SKM-1 (cell line): ENCODE measurements around the gene RAD51B.

ENCODE experiments used
- DNase-seq: peaks from one replicate; lab custom pipeline; 2025; ENCODE audit not compliant: unreplicated experiment; lab: John Stamatoyannopoulos, UW

The RAD51B gene

DNA sequence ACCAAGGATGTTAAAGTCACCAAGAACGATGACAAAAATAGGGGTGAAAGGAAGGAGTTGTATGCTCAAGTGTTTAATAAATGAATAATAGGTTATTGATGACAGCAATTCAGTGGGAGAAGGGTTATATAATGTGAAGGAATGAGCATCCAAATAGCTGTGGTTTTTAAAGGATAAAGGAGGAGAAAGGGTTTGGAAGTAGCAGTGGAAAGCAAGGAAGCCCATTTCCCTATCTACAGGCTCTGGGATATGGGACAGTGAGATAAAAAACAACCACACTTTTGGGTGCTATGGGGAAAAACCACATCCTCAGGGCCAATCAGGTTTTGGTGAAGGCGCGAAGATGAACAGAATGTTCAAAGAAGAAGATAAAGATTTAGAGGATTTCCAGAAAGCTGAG lies 714.7 kb downstream of the RAD51B start:
- DNase-seq = no peak

DNA sequence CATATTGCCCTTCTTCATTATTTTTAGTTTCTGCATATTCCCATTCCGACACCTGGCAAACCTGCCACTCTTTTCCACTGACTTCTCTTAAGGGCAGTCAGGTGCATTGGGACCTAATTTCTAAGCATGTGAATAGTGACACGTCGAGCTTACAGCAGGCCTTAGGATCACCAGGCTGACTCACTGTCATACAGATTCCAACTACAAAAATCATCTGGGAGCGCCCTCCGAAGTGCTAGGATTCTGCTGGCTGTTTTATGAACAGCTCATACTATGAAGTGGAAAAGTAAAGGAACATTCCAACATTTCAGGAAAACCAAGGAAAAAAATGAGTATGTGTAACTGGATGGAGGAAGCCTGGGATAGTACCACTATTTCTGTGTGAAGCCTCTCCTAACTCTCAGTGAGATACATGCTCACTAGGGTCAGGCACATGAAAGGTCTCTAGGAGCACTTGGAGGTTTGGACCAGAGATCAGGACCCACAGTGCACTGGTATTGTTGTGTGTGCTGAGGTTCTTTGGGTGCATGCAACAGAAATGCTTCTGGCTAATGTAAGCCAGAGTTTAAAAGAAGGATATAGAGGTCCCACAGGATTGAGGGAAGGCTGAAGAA lies 715.9 kb downstream of the RAD51B start:
- no peak for DNase-seq

DNA sequence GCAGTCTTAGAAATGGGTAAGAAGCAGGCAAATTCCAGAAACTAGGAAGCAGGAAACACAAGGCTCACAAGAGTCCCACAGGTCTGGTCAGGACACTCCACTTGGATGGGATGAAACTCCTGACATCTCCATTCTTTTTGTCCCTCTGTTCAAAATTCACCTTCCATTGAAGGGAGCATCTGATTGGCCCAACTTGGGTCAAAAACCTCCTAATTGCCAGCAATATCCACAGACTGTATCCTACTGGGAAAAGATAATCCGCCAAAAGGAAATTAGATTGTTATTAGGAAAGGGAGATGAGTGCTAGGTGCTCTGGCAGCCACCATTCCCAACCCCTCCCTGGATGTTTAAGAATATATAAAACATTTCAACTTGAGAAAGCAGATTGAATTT lies 716.4 kb downstream of the RAD51B start:
- no peak for DNase-seq

DNA sequence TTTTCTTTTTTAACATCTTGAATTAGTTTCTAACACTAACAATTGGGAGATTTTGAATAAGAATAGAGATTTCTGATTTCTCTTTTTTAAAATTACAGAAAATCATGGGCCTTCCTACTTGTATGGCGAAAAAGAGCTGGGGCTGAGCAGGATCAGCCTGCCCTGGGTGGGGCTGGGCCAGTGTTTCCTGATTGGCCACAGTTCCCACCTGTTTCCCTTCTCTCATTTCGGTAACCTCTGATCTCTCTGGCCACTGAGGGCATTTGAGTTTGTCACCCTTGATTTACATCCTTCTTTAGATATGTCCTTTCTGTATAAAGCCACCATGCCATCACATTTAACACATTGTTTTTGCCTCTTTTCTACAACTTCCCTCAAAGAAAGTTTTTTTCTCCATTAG lies 719.1 kb downstream of the RAD51B start:
- no peak for DNase-seq

DNA sequence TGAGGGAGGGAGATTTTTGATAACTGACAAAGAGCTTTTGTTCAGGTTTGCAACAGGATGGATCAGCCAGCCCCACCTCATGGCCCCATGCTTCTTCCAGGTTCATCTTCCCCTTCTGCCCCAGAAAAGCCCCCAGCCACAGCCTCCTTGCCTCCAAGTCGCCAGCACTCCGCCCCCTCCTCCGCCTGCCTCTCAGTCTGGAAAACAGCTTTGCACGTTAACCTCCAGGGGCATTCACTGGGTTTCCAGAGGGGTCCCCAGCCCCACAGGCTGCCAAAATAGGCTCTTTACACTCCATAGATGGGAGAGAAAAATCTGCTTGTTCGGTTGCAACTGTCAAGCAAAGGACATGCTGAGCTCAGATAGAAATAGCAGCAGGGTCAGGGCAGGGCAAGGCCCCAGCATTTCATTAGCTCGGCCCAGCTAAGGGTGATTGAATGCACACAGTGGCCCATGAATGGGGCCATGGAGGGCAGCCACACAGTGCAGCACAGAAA lies 719.7 kb downstream of the RAD51B start:
- no peak for DNase-seq

DNA sequence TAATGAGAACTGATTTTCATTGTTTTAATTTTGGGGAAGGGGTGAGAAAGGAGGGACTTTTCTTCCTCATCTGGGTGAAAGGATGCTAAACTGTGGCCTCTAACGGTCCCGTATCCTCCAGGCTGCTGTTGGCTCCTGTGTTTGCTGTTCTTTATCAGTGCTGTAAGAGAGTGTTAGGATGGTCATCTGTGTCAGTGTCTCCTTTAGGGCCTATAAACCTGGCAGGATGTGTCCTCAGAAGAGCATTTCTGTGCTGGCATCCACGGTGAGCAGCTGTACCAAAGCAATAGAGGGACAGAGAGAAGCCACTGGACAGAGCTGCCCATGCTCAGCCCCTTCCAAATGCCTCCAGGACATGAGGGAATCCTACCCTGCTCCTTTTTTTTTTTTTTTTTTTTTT lies 720.2 kb downstream of the RAD51B start:
- no peak for DNase-seq

DNA sequence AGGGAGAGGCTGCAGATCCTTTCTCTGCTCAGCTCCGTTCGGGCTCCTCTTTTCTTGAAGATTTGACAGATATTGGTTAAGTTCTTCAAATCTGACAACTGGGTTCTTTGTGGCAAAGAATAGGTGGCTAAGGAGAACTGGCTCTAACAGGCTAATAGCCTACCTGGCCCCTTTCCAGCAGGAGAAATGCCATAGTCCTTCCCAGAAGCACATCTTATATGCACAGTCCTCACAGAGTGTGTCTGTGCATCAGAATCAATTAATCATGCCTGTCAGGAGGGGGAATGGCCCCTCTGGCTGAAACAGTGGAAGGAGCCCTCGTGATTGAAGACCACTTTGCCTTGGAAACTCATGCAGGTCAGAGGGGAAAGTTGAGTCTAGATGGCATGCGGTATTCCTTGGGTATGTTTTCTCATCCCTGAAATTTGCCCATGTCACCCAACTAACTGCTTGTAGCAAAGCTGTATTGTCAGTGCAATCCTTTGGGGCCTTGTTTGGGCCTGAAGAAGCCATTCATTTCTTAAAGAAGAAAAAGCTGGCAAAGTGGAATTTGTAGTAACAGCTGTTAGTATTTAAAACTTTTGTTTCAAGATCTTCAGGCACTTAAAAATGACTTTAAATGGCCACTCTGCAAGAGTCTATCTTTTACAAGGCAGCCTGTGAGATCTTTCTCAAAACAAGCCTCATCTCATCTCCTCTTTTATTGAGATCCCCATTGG lies 721.8 kb downstream of the RAD51B start:
- no peak for DNase-seq

DNA sequence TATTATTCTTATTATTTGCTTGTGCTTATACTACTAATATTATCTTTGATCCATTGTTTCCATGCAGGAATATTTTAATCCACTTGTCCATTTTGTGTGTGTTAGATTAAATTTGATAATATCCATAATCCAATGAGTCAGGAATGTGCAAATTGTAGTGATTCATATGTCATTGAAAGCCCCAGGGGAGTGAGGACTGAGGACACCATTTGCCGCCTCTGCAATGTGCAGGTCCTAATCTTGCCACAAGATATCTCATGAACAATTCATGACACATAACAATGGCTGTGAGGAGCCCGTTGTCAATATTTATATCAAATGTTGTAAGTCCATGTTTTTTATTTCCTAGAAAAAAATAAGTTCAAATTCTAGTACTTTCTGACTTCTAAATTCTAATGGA lies 722.8 kb downstream of the RAD51B start:
- DNase-seq = no peak

DNA sequence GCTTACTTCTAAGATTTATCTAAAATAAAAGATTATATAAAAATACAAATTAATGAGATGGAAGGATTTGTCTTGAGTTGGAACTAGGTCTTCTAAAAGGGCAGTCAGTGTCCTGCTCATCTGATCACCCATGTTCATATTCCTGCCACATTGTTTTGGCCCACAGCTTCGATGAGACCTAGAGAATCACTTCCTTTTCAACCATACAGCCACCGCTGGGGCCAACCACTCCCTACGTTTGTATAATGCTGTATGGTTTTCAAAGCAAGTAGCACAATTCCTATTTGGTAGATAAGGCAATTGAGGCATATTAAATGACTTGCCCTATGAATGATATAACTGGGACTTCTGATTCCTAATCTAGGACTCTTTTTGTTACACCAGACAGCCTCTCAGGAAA lies 723.9 kb downstream of the RAD51B start:
- no peak for DNase-seq

DNA sequence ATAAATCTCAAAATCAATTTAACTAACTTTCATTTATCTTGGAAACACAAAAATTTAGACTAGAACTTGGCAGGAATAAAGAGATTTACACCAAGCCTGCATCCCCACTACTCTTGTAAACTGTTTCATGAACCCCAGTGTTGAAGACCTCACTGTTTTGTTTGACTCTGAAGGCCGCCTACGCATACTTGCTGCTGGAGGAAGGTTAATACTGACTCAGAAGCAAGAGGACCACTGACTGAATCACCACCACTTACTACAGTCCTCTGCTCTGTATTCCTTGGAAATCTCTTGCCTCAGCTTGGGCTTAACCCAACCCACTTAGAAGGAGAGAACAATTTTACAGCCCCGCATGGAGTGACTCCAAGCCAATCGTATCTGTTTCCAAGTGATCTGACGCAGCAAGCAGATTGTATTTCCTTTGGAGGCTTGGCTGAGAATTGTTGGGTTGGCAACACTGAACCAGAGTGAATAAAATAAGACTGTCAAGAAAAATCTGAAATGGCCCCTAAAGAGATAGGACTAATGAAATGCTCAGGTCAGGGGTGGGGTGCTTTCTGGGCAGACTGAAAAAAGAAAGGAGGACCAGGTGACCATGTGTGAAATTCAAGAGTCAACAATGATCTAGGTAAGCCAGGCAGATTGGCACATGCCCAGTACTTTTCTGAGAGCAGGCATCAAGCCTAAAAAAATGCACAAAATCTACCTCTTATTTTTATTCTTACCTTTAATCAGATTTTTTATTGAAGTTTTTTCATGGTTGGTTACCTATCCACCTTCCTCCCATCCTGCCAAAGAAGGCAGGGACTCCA lies 724.7 kb downstream of the RAD51B start:
- DNase-seq = no peak

DNA sequence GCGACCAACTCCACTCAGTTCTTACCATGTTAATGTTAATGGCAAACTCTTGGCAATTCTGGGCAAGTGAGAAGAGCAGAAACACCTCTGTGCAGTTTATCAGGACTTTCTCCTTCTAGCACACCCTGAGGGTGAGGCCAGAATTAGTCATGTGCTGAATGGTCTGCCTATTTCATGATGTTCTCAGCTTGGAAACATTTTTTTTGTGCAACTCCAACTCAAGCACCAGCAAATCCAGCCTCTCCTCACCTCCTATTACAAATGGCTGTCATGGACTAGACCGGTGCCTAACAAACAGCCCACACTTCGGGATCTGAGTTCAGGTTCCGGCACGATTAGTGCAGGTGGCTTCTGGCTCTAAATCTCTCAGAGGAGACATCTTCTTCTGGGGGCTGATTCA lies 727.3 kb downstream of the RAD51B start:
- no peak for DNase-seq

DNA sequence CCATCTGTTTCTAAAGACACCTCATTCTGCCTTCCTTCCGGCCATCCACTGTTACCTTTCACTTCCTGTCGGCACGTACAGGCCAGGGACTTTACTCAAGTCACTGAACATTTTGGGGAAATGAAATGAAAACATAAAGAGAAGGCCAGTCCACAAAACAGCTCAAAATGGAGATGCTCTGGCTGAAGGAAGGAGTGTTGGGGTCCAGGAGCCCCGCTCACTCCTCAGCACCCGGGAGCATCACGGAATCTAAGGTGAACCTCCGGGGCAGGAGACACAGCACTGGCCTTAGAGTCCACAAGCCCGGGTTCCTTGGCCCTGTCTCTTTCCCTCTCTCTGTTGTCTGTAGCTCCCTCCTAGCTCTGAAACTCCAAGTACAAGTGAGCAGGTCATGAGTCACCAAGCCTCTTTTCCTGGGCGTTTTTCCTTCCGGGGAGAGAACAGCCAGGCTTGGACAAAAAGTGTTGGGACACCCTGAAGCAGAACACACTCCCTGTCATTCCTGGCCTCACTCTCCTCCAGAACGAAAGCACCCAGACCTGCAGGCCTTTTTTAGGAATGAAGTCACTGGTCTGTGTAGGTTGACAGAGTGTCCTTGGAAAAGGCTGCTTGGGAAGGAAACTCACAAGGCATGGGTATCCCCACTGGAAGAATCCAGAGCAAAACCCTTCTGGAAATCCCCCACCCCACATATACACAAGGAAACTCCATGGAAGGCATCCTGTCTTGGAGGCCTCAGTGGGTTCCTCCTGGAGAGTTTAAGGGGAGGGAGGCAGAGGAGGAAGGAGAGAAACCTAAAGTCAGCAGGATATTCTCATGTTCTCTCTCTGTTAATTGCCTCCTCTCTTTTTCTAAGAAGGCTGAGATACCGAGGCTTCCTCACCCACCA lies 728.0 kb downstream of the RAD51B start:
- no peak for DNase-seq

DNA sequence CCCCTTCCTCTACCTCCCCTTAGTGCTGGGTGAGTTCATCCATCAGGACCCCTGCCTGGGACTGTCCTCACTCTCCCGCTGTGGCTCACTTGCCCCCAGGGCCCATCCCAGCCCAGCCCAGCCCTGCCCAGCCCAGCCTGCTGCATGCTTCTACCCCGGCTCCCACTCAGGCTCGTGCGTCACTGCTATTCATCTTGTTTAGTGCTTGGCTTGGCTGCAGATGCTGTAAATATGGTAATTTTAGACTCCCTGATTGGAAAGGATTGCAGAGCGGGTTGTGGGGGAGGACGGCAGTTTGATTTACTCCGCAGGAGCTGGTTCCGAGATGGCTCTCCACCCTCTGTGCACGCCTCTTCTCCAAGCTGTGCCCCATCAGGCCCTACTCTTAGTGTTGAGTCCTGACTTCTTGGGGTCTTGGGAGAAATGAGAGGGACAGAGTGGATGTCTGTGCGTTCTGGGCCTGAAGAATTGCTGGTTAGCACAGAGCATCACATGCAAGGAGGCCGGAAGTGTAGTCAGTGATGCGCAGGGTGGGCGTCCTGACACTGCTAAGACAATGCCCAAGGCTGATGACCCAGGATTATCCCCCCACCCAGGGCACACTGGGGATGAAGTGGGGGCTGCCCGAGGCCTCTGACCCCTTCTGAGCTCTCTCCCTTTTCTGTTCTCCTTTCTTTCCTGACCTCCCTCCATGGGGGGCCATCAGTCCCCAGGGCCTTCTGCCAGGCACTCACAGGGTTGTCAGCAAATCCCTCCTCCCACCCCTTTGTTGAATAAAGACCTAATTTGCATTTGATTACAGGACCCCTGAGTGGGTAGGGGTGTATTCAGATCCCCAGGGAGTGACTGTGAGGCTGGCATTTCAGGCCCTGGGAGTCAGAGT lies 728.9 kb downstream of the RAD51B start:
- no peak for DNase-seq

DNA sequence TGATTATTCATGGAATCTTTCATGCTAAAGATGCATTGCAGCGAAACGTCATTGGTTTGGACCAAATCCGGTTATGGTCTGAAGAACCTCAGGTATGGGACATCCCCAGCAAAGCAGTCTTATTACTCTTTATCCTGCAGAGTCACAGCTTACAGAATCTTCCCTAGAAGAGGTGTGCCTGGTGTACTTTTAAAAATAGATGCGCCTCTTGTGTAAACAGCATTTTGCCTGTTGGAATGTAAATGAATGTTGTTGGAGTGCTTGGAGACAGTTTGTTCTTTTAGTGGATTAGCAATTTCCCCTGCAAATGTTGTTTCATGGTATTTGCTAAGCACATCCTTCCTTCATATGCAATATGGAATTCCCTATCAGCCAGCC lies 730.7 kb downstream of the RAD51B start:
- DNase-seq = no peak

DNA sequence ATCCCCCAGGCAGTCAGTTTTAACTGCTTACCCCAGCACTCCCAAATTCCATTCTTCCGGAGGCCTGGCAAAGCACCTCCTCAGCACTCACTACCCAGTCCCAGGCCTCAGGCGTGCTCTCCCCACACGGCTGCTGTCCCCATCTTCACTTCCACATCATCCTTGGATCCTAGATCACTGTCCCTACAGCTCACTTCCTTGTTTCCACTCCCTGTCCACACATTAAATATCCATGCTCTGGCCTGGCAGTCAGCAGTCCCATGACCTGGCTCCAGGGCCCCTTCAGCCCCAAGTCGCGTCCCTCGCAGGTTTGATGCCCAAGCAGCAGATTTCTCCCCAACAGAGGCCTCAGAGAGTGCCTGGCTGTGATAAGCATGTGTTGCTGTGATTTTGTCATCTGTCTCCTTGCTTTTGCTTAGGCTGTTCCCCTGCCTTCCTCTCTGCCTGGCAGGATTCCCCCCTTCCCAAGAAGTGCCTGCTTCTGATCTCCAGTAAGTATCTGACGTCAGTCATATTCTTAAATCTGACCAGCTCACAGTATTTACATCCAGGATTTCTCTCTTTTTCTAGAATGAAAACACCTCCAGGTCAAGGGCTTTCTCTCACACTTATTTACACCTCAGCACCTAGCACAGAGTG lies 731.6 kb downstream of the RAD51B start:
- DNase-seq = no peak

DNA sequence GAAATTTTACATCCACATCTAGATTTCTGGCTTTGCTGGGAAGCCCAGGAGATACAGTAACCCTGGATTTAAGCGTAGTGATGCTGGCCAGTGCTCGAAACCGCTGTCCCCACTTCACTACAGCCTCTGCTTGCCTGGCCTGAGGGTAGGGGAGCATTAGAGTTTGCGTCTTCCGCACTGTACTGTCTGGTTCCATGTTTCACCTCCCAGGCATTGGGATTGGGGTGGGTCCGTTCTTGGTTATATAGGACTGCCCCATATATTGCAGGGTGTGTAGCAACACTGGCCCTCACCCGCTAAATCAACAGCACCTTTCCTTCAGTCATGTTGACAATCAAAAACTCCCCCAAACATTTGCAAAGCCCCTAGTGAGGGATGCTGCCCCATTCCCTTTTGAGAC lies 732.5 kb downstream of the RAD51B start:
- DNase-seq = no peak

DNA sequence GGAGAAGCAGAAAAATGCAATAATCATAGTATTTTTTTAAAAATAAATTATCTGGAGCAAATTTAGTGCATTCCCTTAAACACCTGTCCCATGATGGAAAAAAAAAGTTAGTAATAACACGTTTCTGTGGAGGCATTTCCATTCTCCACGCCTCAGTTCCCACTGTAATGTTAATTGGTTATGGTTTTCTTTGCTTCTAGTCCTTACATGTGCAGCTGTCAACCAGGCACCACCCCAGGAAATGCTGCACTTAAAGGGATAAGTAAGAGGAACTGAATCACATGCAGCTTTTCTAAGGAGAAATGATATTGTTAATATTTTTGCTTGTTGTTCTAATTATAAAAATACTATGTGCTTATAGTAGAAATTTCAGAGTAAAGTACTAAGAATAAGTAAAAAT lies 733.0 kb downstream of the RAD51B start:
- no peak for DNase-seq

DNA sequence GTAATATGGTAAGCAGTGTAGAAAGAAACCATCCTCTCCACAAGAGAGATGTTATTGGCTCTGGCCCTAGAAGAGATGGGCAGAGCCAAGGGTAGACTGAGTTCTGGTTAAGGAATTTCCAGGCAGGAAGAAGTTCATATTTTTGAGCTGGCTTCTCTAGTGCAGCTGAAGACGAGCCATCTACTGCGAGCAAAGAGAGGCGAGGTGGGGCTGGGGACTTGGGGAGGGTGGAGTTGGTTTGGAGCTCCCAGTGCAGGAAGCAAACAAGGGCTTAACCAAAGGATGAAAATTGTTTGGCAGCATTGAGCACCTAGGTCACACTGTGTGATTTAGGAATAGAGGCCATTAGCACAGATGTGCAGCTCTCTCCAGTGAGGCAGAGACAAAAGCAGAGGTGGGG lies 733.7 kb downstream of the RAD51B start:
- DNase-seq = no peak

DNA sequence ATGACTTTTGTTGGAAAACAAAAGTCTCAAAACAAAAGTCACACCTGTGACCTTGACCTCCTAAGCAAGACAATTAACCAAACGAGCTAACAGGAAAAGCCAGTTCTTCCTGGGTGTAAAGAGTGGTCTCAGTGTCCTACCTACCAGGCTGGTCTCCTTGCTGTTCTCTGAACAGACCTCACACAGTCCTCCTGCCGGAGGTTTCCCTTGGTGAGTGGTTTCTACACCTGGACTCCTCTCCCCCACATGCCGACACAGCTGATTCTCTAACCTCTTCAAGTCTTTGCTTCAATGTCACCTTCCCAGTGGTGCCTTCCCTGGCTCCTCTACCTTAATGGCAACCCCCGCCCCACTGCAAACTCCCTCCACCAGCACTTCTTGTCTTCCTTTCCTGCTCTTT lies 734.7 kb downstream of the RAD51B start:
- DNase-seq = no peak

DNA sequence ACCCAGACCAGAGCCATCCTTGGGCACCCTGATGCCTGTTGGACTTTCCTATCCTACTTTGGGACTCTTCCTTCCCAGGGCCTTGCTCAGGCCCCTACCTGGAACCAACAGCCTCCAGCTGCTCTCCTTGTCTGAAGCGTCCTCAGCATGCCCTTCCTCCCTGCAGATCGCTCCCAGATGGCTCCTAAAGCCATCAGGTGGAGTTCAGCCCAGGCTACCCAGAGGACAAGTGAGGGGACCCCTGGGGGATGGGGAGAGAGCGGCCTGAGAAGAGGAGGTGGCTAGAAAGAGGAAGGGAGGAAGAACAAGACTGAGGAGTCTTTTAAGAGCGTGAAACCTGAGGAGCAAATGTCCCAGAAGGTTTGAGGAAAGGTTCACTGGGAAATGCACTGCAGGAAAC lies 736.7 kb downstream of the RAD51B start:
- DNase-seq = no peak
